HepG2 (cell line): Measurements from ENCODE around the gene PRDX2. TPM values are rescaled to one million over a fixed set of nuclear protein-coding genes. Genes with fewer than 3 reads are reported as not detected.

Experiments used
- CENPT ChIP-seq: sonication (generic); formaldehyde crosslinking; IDR thresholded peaks from 2 replicates; pipeline ENCODE4 v1.8.0; 2022; ENCODE audit warnings: low read depth, mild to moderate bottlenecking, moderate library complexity, missing genetic modification reagents
- EZH2 ChIP-seq: conservative IDR thresholded peaks from 2 replicates; pipeline ENCODE4 v1.6.1; 2012; ENCODE audit warnings: mild to moderate bottlenecking, low read depth, low read length, moderate library complexity
- FLYWCH1 ChIP-seq: sonication (generic); formaldehyde crosslinking; IDR thresholded peaks from 2 replicates; pipeline ENCODE4 v1.8.1; 2023; ENCODE audit warnings: mild to moderate bottlenecking, missing genetic modification reagents
- JDP2 ChIP-seq: sonication (generic); formaldehyde crosslinking; IDR thresholded peaks from 2 replicates; pipeline ENCODE4 v1.8.1; 2022; ENCODE audit warnings: missing genetic modification reagents, borderline replicate concordance
- KDM4B ChIP-seq: sonication (generic); formaldehyde crosslinking; IDR thresholded peaks from 2 replicates; pipeline ENCODE4 v1.4.0; 2020; ENCODE audit warnings: missing genetic modification reagents
- KLF16 ChIP-seq, 2 experiments: sonication (generic) in 1 of 2; formaldehyde crosslinking in 1 of 2; IDR thresholded peaks; 2 replicates each; pipeline versions ENCODE4 v1.6.1 to v1.8.0; 2016 to 2023; ENCODE audit warnings: missing genetic modification reagents in 2 of 2, missing compliant biosample characterization in 1 of 2
- MATR3 ChIP-seq: sonication (generic); formaldehyde crosslinking; IDR thresholded peaks from 2 replicates; pipeline ENCODE4 v1.4.0; 2020; ENCODE audit warnings: missing genetic modification reagents
- MZF1 ChIP-seq: sonication (generic); formaldehyde crosslinking; IDR thresholded peaks from 2 replicates; pipeline ENCODE4 v1.8.1; 2023; ENCODE audit warnings: mild to moderate bottlenecking, missing genetic modification reagents, borderline replicate concordance
- NONO ChIP-seq, 2 experiments: fragments of 450-650 bp in 1 of 2; sonication (generic) in 1 of 2; formaldehyde crosslinking in 1 of 2; IDR thresholded peaks in 1 of 2; conservative IDR thresholded peaks in 1 of 2; 2 replicates each; pipeline versions ENCODE4 v1.6.1 to v1.8.0; 2017 to 2022; ENCODE audit warnings: mild to moderate bottlenecking in 1 of 2, missing genetic modification reagents in 1 of 2, moderate library complexity in 1 of 2
- NR1H2 ChIP-seq: sonication (generic); formaldehyde crosslinking; IDR thresholded peaks from 2 replicates; pipeline ENCODE4 v1.8.1; 2022; ENCODE audit warnings: low read depth, missing genetic modification reagents, borderline replicate concordance
- PBX3 ChIP-seq: sonication (generic); formaldehyde crosslinking; IDR thresholded peaks from 2 replicates; pipeline ENCODE4 v1.8.1; 2023; ENCODE audit warnings: missing genetic modification reagents, inconsistent platforms, borderline replicate concordance
- TCF7L2 ChIP-seq: IDR thresholded peaks from 2 replicates; pipeline ENCODE4 v1.6.1; 2011; ENCODE audit warnings: mild to moderate bottlenecking, low read depth, low read length, moderate library complexity
- TEAD2 ChIP-seq: sonication (generic); formaldehyde crosslinking; IDR thresholded peaks from 2 replicates; pipeline ENCODE4 v1.9.0; 2021; ENCODE audit warnings: missing genetic modification reagents
- TEF ChIP-seq: sonication (generic); formaldehyde crosslinking; IDR thresholded peaks from 2 replicates; pipeline ENCODE4 v1.5.0; 2020; ENCODE audit warnings: missing genetic modification reagents
- ZNF124 ChIP-seq: sonication (generic); formaldehyde crosslinking; IDR thresholded peaks from 2 replicates; pipeline ENCODE4 v1.4.0; 2020; ENCODE audit warnings: missing genetic modification reagents
- ZNF143 ChIP-seq: sonication (generic); formaldehyde crosslinking; IDR thresholded peaks from 2 replicates; pipeline ENCODE4 v1.4.0; 2020; ENCODE audit warnings: missing genetic modification reagents
- ZNF235 ChIP-seq: sonication (generic); formaldehyde crosslinking; IDR thresholded peaks from 2 replicates; pipeline ENCODE4 v1.8.1; 2023; ENCODE audit warnings: mild to moderate bottlenecking, missing genetic modification reagents, borderline replicate concordance
- ZNF335 ChIP-seq: sonication (generic); formaldehyde crosslinking; IDR thresholded peaks from 2 replicates; pipeline ENCODE4 v1.4.0; 2020; ENCODE audit warnings: missing genetic modification reagents
- ZNF772 ChIP-seq: sonication (generic); formaldehyde crosslinking; IDR thresholded peaks from 2 replicates; pipeline ENCODE4 v1.5.0; 2020; ENCODE audit warnings: mild to moderate bottlenecking, missing genetic modification reagents
- polyA plus RNA-seq, 8 experiments: library from polyadenylated mRNA; depleted of rRNA in 3 of 8; stranded (reverse) in 7 of 8; unstranded in 1 of 8; fragments of >200 nt; fragmentation: Illumina TruSeq in 4 of 8; extraction: Trizol in 4 of 8; gene quantifications; 2 replicates each; pipeline versions ENCODE4 v1.2.1 to v1.2.3, GENCODE V29; 2011 to 2016; ENCODE audit warnings: low read depth in 4 of 8, missing spikeins in 1 of 8, mixed read lengths in 1 of 8; ENCODE audit not compliant: insufficient read depth in 1 of 8
- total RNA-seq, 5 experiments: library from RNA; depleted of rRNA; stranded (reverse); fragments of >200 nt; fragmentation: Illumina TruSeq; extraction: Trizol; gene quantifications; 2 replicates each; pipeline ENCODE4 v1.2.3, GENCODE V29; 2016; ENCODE audit warnings: low read depth in 1 of 5
- TF ChIP-seq, protein P1 (sequence below): sonication (generic); formaldehyde crosslinking; IDR thresholded peaks from 2 replicates; pipeline ENCODE4 v1.5.1; 2020; ENCODE audit warnings: mild to moderate bottlenecking, missing genetic modification reagents
- TF ChIP-seq, protein P2 (sequence below): sonication (generic); formaldehyde crosslinking; IDR thresholded peaks from 2 replicates; pipeline ENCODE4 v1.4.0; 2020; ENCODE audit warnings: missing genetic modification reagents

The PRDX2 gene
- total and polyA plus RNA-seq, 2 of the 13 experiments (the other 11 are each of a cell fraction or from before 2014, with no cell fraction given): 218 to 381 TPM

- TF ChIP-seq, protein P1, sequence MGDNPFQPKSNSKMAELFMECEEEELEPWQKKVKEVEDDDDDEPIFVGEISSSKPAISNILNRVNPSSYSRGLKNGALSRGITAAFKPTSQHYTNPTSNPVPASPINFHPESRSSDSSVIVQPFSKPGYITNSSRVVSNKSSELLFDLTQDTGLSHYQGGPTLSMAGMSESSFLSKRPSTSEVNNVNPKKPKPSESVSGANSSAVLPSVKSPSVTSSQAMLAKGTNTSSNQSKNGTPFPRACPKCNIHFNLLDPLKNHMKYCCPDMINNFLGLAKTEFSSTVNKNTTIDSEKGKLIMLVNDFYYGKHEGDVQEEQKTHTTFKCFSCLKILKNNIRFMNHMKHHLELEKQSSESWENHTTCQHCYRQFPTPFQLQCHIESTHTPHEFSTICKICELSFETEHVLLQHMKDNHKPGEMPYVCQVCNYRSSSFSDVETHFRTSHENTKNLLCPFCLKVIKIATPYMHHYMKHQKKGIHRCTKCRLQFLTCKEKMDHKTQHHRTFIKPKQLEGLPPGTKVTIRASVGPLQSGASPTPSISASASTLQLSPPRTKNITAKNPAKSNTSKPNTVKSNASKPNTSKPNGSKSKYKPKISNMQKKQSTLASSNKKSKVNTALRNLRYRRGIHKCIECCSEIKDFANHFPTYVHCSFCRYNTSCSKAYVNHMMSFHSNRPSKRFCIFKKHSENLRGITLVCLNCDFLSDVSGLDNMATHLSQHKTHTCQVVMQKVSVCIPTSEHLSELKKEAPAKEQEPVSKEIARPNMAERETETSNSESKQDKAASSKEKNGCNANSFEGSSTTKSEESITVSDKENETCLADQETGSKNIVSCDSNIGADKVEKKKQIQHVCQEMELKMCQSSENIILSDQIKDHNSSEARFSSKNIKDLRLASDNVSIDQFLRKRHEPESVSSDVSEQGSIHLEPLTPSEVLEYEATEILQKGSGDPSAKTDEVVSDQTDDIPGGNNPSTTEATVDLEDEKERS (CRISPR knock-in tag): peak; percentile 74; the same call in 1 of the 2 replicates
- TF ChIP-seq FLYWCH1 (no peak), MZF1 (no peak), NONO (IDR thresholded peaks at IDR 0.05) (no peak), NONO (CRISPR knock-in tag; conservative IDR thresholded peaks at IDR 0.05) (no peak), TEF (CRISPR knock-in tag) (no peak), KDM4B (no peak), MATR3 (CRISPR knock-in tag) (no peak), JDP2 (no peak), ZNF335 (CRISPR knock-in tag) (0 out of 2 replicates have a peak, but pooled peaks have one; percentile 74), EZH2 (no peak), TCF7L2 (no peak), ZNF124 (CRISPR knock-in tag) (no peak), TEAD2 (CRISPR knock-in tag) (no peak), CENPT (CRISPR knock-in tag) (no peak), ZNF143 (CRISPR knock-in tag) (no peak), ZNF235 (CRISPR knock-in tag) (no peak), ZNF772 (CRISPR knock-in tag) (no peak), PBX3 (CRISPR knock-in tag) (no peak), NR1H2 (CRISPR knock-in tag) (no peak), KLF16 (CRISPR knock-in tag; IDR thresholded peaks at IDR 0.05) (peak in 1 of 2 experiments; percentile 56; a peak in 1 of 4 replicates)
- TF ChIP-seq, protein P2, sequence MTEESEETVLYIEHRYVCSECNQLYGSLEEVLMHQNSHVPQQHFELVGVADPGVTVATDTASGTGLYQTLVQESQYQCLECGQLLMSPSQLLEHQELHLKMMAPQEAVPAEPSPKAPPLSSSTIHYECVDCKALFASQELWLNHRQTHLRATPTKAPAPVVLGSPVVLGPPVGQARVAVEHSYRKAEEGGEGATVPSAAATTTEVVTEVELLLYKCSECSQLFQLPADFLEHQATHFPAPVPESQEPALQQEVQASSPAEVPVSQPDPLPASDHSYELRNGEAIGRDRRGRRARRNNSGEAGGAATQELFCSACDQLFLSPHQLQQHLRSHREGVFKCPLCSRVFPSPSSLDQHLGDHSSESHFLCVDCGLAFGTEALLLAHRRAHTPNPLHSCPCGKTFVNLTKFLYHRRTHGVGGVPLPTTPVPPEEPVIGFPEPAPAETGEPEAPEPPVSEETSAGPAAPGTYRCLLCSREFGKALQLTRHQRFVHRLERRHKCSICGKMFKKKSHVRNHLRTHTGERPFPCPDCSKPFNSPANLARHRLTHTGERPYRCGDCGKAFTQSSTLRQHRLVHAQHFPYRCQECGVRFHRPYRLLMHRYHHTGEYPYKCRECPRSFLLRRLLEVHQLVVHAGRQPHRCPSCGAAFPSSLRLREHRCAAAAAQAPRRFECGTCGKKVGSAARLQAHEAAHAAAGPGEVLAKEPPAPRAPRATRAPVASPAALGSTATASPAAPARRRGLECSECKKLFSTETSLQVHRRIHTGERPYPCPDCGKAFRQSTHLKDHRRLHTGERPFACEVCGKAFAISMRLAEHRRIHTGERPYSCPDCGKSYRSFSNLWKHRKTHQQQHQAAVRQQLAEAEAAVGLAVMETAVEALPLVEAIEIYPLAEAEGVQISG (CRISPR knock-in tag): peak; percentile 51; the same call in 1 of the 2 replicates
Observed at GRCh38 chr19:12796146-12797071, 5.2 kb downstream of the PRDX2 start (continued).
